ENCODE measurements around the gene BTF3. TPM values are rescaled to one million over a fixed set of nuclear protein-coding genes. Genes with fewer than 3 reads are reported as not detected.

The BTF3 gene
- polyA plus RNA-seq, 1 donor from 2014 or later = 324 TPM

DNA sequence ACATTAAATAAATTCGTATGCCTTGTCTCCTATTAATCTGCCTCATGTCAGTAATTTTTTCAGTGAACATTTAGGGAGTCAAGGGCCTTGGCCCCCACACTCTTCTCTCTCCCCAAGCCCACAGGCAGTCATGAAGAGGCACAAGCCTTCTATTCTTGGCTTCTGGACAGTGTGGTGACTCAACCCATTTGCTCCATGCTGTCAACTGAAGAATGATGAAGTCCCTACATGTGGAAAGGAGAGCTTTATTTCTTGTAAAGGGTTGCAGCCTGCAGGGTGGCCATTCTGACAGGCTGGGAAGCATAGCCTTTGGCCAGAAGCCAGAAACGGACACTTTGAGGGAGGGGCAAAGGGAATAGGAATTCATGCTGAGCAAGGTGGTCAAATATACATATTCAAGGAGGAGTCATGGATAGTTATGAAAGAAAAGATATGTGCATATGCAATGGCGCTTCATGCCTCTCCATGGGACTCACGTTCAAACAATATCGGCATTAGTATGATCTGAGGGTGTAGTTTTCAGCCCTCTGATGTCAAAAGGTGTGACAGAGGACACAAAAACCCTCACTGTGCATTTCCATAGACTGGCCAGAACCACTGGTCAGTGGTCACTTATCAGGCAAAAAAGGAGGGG, 35.9 kb downstream of the BTF3 start:
- no peaks in the 10 kb centered on the region for H3K36me3 ChIP-seq (ENCODE audit: insufficient read depth, low read length)
- H3F3A ChIP-seq (ENCODE audit: insufficient read depth, low read length, poor library complexity, severe bottlenecking) = no peaks in the 10 kb centered on the region
- no peak overlapping the region for H2AFZ ChIP-seq (ENCODE audit: low read depth, low read length)
- H3K4me2 ChIP-seq (ENCODE audit: low read length) = no peak overlapping the region
- H3K27ac ChIP-seq (ENCODE audit: low read length) = no peak overlapping the region
- H3K27me3 ChIP-seq (ENCODE audit: insufficient read depth, low read depth, low read length) = no peaks in the 10 kb centered on the region
- TF ChIP-seq POLR2AphosphoS5 (IDR thresholded peaks at IDR 0.05) = no peak
- TF ChIP-seq EZH2 (IDR thresholded peaks at IDR 0.05; ENCODE audit: borderline replicate concordance, insufficient read depth, low read length, poor library complexity, severe bottlenecking) = no peak
- no peak for TF ChIP-seq TAF1 (IDR thresholded peaks at IDR 0.05; ENCODE audit: low read depth)
- TF ChIP-seq RAD21 (conservative IDR thresholded peaks at IDR 0.05) = no peak
- no peak for TF ChIP-seq SMC3 (conservative IDR thresholded peaks at IDR 0.05; ENCODE audit: poor library complexity)
- TF ChIP-seq MXI1 (conservative IDR thresholded peaks at IDR 0.05; ENCODE audit: poor library complexity, severe bottlenecking) = no peak
- no peak for TF ChIP-seq EP300 (conservative IDR thresholded peaks at IDR 0.05; ENCODE audit: poor library complexity, severe bottlenecking)
- TF ChIP-seq REST (IDR thresholded peaks at IDR 0.05; ENCODE audit: borderline replicate concordance) = no peak
- no peak for TF ChIP-seq CTCF (IDR thresholded peaks at IDR 0.05; ENCODE audit: poor library complexity, severe bottlenecking)
- H3K9me2 ChIP-seq (ENCODE audit: insufficient read depth, low read length) = no peaks in the 10 kb centered on the region
- no peaks in the 10 kb centered on the region for H3K79me2 ChIP-seq (replicated peaks; ENCODE audit: insufficient read depth, low read length)
- no peak overlapping the region for H3K4me3 ChIP-seq (ENCODE audit: low read length)
- H4K20me1 ChIP-seq (ENCODE audit: insufficient read depth) = no peaks in the 10 kb centered on the region
- no peak overlapping the region for H3K9ac ChIP-seq (ENCODE audit: low read length)
- no peaks in the 10 kb centered on the region for H3K9me3 ChIP-seq (ENCODE audit: low read length)

GRCh38 chr5:73534971-73535370, 36.7 kb downstream of the BTF3 start:
- Histone ChIP-seq H3K36me3 (ENCODE audit: insufficient read depth, low read length) (no peaks in the 10 kb centered on the region), H3K27me3 (ENCODE audit: insufficient read depth, low read depth, low read length) (no peaks in the 10 kb centered on the region), H2AFZ (ENCODE audit: low read depth, low read length) (no peak overlapping the region), H3K9me2 (ENCODE audit: insufficient read depth, low read length) (no peaks in the 10 kb centered on the region), H3K79me2 (replicated peaks; ENCODE audit: insufficient read depth, low read length) (no peaks in the 10 kb centered on the region), H4K20me1 (ENCODE audit: insufficient read depth) (no peaks in the 10 kb centered on the region), H3K27ac (ENCODE audit: low read length) (no peak overlapping the region), H3K4me2 (ENCODE audit: low read length) (no peak overlapping the region), H3K9ac (ENCODE audit: low read length) (no peak overlapping the region), H3F3A (ENCODE audit: insufficient read depth, low read length, poor library complexity, severe bottlenecking) (no peaks in the 10 kb centered on the region), H3K9me3 (ENCODE audit: low read length) (no peaks in the 10 kb centered on the region), H3K4me3 (ENCODE audit: low read length) (no peak overlapping the region)
- TF ChIP-seq EP300 (conservative IDR thresholded peaks at IDR 0.05; ENCODE audit: poor library complexity, severe bottlenecking) (no peak), POLR2AphosphoS5 (IDR thresholded peaks at IDR 0.05) (no peak), CTCF (IDR thresholded peaks at IDR 0.05; ENCODE audit: poor library complexity, severe bottlenecking) (no peak), SMC3 (conservative IDR thresholded peaks at IDR 0.05; ENCODE audit: poor library complexity) (no peak), MXI1 (conservative IDR thresholded peaks at IDR 0.05; ENCODE audit: poor library complexity, severe bottlenecking) (no peak), RAD21 (conservative IDR thresholded peaks at IDR 0.05) (no peak), TAF1 (IDR thresholded peaks at IDR 0.05; ENCODE audit: low read depth) (no peak), EZH2 (IDR thresholded peaks at IDR 0.05; ENCODE audit: borderline replicate concordance, insufficient read depth, low read length, poor library complexity, severe bottlenecking) (no peak), REST (IDR thresholded peaks at IDR 0.05; ENCODE audit: borderline replicate concordance) (no peak)
